ENCODE data around the gene VGLL4.
"Not testable (repeated sequence)": the region's sequence is repeated elsewhere in the genome, so short reads cannot be mapped to it uniquely, and the experiment has no call there.

The VGLL4 gene

GRCh38 chr3:11523572-11524101, 120.1 kb downstream of the VGLL4 start:
- no peak for DNase-seq

GRCh38 chr3:11522953-11523571, 120.7 kb downstream of the VGLL4 start:
- DNase-seq, result no peak

- DNase-seq, result no peak
Measured at GRCh38 chr3:11522398-11522715, 121.4 kb downstream of the VGLL4 start.

DNA sequence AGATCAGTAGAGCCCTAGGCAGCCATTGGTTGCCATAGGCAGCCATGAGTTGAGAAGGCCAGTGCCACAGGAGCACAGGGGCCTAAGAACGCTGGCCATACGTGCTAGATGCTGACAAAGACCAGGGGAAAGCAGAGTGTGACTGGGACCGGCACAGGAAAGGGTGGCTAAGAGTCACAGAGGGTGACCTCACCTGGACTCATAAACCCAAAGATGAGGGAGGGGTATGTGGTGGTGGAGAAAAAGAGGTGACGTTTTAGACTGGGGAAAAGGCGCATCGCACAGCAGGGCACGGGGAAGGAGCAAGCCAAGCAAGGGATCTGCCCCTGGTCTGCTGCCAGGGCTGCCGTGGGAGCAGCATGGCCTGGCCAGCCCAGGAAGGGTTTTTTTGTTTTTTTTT, 122.5 kb downstream of the VGLL4 start:
- no peak for DNase-seq

DNA sequence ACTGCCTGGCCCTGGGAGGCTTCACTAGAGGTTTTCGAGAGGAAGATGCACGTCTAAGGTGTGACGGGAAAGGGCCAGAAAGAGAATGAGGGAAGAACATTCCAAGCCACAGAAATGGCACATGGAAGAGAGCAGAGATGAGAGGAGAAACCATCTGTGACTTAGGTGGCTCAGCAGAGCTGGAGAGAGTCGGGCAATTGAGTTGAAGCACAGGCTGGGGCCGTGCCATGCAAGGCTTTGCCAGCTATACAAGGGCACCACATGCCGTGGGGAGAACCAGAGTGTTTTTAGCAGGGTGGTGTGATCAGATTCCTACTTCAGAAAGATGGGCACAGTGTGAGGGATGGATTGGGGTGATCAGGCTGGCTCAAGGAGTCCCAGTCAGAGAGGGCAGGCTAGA, 126.1 kb downstream of the VGLL4 start:
- no peak for DNase-seq

GRCh38 chr3:11514191-11514821, 129.4 kb downstream of the VGLL4 start:
- no peak for DNase-seq

DNA sequence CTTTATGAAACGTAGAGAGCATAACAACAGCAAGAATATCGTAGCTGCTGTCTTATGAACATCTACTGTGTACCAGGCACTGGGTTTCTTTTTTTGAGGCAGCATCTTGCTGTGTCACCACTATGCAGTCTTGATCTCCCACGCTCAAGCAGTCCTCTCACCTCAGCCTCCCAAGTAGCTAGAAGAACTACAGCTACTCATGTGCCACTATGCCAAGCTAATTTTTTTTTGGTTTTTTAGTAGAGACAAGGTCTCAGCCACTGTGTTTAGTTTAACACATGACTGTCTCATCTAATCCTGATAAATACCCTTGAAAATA, 129.9 kb downstream of the VGLL4 start:
- DNase-seq, result no peak

DNA sequence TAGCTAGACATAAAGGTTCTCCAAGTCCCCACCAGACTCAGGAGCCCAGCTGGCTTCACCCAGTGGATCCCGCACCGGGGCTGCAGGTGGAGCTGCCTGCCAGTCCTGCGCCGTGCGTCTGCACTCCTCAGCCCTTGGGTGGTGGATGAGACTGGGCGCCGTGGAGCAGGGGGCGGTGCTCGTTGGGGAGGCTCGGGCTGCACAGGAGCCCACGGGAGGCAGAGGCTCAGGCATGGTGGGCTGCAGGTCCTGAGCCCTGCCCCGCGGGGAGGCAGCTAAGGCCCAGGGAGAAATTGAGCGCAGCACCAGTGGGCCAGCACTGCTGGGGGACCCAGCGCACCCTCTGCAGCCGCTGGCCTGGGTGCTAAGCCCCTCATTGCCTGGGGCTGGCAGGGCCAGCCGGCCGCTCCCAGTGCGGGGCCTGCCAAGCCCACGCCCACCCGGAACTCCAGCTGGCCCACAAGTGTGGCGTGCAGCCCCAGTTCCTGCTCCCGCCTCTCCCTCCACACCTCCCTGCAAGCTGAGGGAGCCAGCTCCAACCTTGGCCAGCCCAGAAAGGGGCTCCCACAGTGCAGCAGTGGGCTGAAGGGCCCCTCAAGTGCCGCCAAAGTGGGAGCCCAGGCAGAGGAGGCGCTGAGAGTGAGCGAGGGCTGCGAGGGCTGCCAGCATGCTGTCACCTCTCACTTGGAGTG, 130.4 kb downstream of the VGLL4 start:
- DNase-seq, result not testable (repeated sequence)

- not testable (repeated sequence) for DNase-seq
Measured at GRCh38 chr3:11511606-11512005, 132.1 kb downstream of the VGLL4 start.

DNA sequence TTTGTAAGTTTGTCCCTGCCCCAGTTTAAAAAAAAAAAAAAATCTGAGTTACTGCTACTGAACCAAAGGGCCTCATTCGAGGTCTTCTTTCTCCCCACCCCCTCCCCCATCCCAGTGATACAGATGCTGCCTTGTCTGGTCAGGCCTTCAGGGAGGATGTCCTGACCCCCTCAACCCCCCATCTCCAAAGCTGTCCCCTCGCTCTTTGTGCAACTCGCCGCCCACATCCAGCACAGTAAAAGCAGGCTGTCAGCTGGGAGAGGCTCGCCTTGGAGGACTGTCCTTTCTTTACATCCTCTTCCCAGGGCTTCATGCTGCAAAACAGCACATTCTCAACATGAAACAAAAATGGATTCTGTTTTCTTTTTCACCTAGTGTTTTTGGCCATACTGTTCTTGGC, 133.4 kb downstream of the VGLL4 start:
- DNase-seq, result no peak

DNA sequence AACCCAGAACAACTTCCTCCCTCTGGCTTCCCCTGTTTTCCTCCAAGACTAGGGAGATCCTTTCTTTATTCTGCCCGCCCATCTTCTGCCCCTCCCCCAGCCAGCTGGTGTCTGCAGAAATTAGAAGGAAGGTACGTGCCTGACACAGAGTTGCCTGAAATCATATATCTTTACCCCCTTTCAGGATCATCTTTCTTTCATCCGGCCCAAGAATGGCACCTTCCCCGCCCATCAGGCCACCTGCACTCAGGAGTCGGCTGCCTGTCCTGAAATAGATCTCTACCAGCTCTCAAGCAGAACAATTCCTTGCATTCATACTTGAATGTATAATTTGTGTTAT, 133.7 kb downstream of the VGLL4 start:
- no peak for DNase-seq

GRCh38 chr3:11509173-11510000, 134.3 kb downstream of the VGLL4 start:
- no peak for DNase-seq

- no peak for DNase-seq
Measured at GRCh38 chr3:11508346-11509172, 135.2 kb downstream of the VGLL4 start.

GRCh38 chr3:11507719-11508118, 136.0 kb downstream of the VGLL4 start:
- DNase-seq, result no peak
